SJCRH30 (cell line): ENCODE measurements around the gene OTOS. TPM values are rescaled to one million over a fixed set of nuclear protein-coding genes. Genes with fewer than 3 reads are reported as not detected.

Source experiments
- DNase-seq, 2 experiments: peaks; one replicate each; pipeline ENCODE4 v3.0.0-alpha.2; 2015 to 2020
- H3K27ac ChIP-seq: fragments of 250-450 bp; sonication (Bioruptor Pico); 2 replicates; pipeline ENCODE4 v1.5.1; 2020; ENCODE audit warnings: mild to moderate bottlenecking, moderate library complexity
- H3K27me3 ChIP-seq: fragments of 250-450 bp; sonication (Bioruptor Pico); 2 replicates; pipeline ENCODE4 v1.5.1; 2020; ENCODE audit warnings: mild to moderate bottlenecking, moderate library complexity
- H3K36me3 ChIP-seq: fragments of 250-450 bp; sonication (Bioruptor Pico); 2 replicates; pipeline ENCODE4 v1.5.1; 2020; ENCODE audit warnings: mild to moderate bottlenecking, moderate library complexity
- H3K4me1 ChIP-seq: fragments of 250-450 bp; sonication (Bioruptor Pico); 2 replicates; pipeline ENCODE4 v1.5.1; 2020; ENCODE audit warnings: mild to moderate bottlenecking, moderate library complexity
- H3K4me3 ChIP-seq: fragments of 250-450 bp; sonication (Bioruptor Pico); 2 replicates; pipeline ENCODE4 v1.5.1; 2020; ENCODE audit warnings: mild to moderate bottlenecking, moderate library complexity
- H3K9me3 ChIP-seq: fragments of 250-450 bp; sonication (Bioruptor Pico); replicated peaks from 2 replicates; pipeline ENCODE4 v1.5.1; 2020; ENCODE audit warnings: mild to moderate bottlenecking, moderate library complexity
- total RNA-seq: library from RNA; depleted of rRNA; stranded (reverse); fragments of >200 nt; shearing (Covaris generic); gene quantifications from 2 replicates; pipeline ENCODE4 v1.2.3, GENCODE V29; 2014

The OTOS gene
- total RNA-seq, 1 experiment from 2014 or later = not detected

DNA sequence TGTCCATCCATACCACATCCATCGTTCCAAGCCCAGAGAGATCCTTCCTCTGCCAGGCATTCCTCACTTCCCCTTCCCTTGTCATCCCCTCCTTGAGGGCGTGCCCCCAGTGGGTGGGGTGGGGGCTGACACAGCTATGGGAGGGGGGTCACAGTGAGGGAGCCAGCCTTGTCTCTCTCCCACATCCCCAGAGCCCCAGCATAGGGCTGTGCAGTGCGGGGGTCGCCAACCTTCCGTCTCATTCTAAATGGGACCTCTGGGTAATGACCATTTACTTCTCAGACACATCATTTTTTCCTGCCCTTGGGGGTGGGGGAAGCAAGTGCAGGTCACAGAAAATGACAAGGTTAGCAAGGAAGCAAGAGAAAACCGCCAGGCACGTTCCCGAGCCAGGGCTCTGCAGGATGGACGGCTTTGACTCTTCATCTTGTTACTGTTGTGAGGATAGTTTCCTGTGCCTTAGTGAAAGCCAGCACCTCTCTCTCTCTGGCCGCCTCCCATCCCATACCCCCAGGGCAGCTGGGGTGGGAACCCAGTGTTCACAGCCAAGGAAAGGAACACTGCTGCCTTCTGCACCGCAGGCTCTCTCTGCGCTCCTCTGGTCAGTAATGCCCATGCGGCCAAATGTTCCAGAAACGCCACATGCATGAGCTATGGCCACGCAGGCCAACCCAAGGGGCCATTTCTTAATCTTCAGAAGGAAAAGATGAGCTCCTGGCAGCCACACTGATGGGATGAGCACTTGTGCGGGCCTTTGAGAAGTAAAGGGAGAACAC is 22.7 kb upstream of the OTOS start:
- Histone ChIP-seq H3K9me3 (no peaks in the 10 kb centered on the region; the same call in 1 of the 2 replicates), H3K36me3 (no peaks in the 10 kb centered on the region), H3K4me1 (no peaks in the 10 kb centered on the region), H3K4me3 (no peak overlapping the region), H3K27me3 (no peaks in the 10 kb centered on the region), H3K27ac (no peak overlapping the region)
- DNase-seq = no peak

- no peaks in the 10 kb centered on the region for H3K36me3 ChIP-seq
- no peaks in the 10 kb centered on the region for H3K4me1 ChIP-seq
- no peaks in the 10 kb centered on the region; the same call in 1 of the 2 replicates for H3K9me3 ChIP-seq
- no peaks in the 10 kb centered on the region for H3K27me3 ChIP-seq
- no peak overlapping the region for H3K4me3 ChIP-seq
- H3K27ac ChIP-seq = no peak overlapping the region
- no peak for DNase-seq
These were observed 22.1 kb upstream of the OTOS start for GRCh38 chr2:240162531-240162930.

DNA sequence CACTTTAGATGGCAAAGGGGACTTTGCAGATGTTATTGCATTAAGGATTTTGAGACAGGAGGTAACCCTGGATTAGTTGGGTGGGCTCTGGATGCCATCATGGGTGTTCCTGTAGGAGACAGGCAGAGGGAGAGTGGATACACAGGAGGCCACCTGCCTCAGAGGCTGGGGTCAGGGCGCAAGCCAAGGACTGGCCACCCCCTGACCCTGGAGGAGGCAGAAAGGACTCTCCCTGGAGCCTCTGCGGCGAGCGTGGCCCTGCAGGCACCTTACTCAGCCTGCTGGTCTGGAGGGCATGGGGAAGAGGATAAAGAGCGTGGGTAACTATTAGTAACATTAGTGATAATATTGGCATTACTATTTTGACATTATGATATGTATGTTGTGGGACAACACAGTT is 21.6 kb upstream of the OTOS start:
- Histone ChIP-seq H3K4me1 (no peaks in the 10 kb centered on the region), H3K9me3 (no peaks in the 10 kb centered on the region; the same call in 1 of the 2 replicates), H3K4me3 (no peak overlapping the region), H3K36me3 (no peaks in the 10 kb centered on the region), H3K27ac (no peak overlapping the region), H3K27me3 (no peaks in the 10 kb centered on the region)
- no peak for DNase-seq

DNA sequence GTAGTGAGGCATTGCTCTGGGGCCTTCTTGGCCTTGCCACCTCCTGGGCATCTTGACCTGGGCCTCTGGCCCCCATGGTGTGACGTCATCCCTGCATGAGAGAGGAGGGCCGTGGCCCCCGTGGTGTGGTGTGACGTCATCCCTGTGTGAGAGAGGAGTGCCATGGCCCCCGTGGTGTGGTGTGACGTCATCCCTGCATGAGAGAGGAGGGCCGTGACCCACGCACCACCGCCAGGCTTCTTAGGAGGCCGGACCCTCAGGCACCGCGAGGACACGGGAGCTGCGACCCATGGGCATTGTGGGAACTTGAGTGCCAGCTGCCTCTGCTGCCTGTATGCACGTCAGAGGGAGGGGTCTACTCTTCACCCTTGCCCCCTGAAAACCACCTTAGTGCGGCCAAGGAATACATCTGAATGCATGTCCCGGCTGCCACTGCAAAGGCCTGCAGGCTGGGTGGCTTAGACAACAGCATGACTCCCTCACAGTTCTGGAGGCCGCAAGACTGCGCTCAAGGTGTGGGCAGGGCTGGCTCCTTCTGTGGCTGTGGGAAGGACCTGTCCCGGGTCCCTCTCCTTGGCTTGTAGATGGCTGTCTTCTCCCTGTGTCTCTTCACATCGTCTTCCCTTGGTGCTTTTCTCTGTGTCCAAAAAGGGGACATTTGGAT is 20.8 kb upstream of the OTOS start:
- Histone ChIP-seq H3K4me3 (no peak overlapping the region), H3K27me3 (no peaks in the 10 kb centered on the region), H3K27ac (no peak overlapping the region), H3K9me3 (no peaks in the 10 kb centered on the region; the same call in 1 of the 2 replicates), H3K4me1 (no peaks in the 10 kb centered on the region), H3K36me3 (no peaks in the 10 kb centered on the region)
- DNase-seq = no peak

- Histone ChIP-seq H3K36me3 (no peaks in the 10 kb centered on the region), H3K9me3 (no peaks in the 10 kb centered on the region; the same call in 1 of the 2 replicates), H3K4me1 (peaks cover 6% of the 10 kb centered on the region), H3K27me3 (peaks cover 2% of the 10 kb centered on the region; the same call in 1 of the 2 replicates), H3K4me3 (no peak overlapping the region), H3K27ac (no peak overlapping the region)
- no peak for DNase-seq
These were observed 20.0 kb upstream of the OTOS start for GRCh38 chr2:240160291-240161086.

- Histone ChIP-seq H3K4me1 (peaks cover 11% of the 10 kb centered on the region), H3K36me3 (no peaks in the 10 kb centered on the region), H3K27me3 (peaks cover 14% of the 10 kb centered on the region), H3K9me3 (no peaks in the 10 kb centered on the region; the same call in 1 of the 2 replicates), H3K4me3 (no peak overlapping the region), H3K27ac (no peak overlapping the region)
- DNase-seq = no peak
These were observed 18.9 kb upstream of the OTOS start for GRCh38 chr2:240159251-240159839.

- Histone ChIP-seq H3K36me3 (no peaks in the 10 kb centered on the region), H3K4me3 (no peak overlapping the region), H3K27me3 (peaks cover 14% of the 10 kb centered on the region), H3K27ac (no peak overlapping the region), H3K4me1 (peaks cover 11% of the 10 kb centered on the region), H3K9me3 (no peaks in the 10 kb centered on the region)
- no peak for DNase-seq
These were observed 16.7 kb upstream of the OTOS start for GRCh38 chr2:240157147-240157470.

DNA sequence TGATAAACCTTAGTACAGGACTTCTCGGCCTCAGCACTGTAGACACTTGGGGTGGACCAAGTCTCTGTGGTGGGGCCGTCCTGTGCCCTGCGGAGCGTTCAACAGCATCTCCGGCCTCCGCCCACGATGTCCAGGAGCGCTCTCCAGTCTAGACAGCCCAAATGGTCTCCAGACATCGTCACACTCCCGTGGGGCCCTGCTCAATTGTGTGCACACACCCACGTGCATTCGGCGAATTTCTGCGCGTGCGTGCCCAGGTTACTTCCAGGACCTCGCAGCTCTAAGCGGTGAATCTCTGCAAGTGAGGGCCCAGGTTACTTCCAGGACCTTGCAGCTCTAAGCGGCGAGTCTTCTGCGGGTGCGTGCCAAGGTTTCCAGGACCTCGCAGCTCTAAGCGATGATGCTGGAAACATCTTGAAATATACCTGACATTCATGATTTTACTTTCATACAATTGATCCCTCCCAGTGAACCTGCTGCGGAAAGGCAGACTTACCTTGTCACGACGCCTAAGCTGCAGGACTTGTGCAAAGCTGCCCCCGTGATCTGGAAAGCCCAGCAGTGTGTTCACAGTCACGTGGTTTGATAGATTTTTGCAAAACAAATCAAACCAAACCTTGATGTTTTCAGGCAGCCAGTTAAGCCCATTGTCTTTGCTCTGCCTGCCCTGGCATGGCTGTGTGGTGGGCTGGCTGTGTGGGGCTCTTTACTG is 16.1 kb upstream of the OTOS start:
- H3K4me3 ChIP-seq = no peak overlapping the region
- H3K36me3 ChIP-seq = no peaks in the 10 kb centered on the region
- no peaks in the 10 kb centered on the region for H3K9me3 ChIP-seq
- no peak overlapping the region for H3K27ac ChIP-seq
- H3K4me1 ChIP-seq = peaks cover 11% of the 10 kb centered on the region
- DNase-seq = no peak
- H3K27me3 ChIP-seq = peaks cover 14% of the 10 kb centered on the region

DNA sequence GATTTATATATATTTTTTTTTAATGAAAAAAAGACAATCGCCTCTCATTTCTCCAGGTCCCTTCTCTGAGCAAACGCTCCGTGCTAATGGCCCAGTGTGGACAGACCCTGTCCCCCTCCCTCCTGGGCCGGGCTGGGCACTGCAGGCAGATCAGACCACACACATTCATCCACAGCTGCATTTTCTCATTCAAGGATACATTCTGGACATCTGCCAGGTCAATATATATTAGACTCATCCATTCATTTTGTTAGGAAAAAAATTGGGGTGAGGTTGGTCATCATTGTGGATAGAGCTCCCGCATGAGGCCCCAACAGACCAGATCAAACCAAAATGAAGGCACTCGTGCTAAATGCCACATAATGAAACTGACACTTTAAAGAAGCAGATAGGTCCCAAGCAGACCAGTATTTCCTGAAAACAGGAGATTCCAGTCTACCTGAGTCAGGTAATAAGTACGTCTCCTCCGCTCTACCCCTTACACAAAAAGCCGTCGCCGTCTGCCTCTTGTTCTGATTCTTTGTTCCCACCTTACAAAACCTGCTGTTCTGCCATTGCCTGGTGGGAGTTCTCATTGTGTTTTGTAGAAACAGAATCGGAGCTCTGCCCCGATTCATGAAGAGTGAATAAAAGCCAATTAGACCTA is 15.4 kb upstream of the OTOS start:
- DNase-seq = peak in 1 of 2 experiments; percentile 48
- Histone ChIP-seq H3K36me3 (no peaks in the 10 kb centered on the region), H3K4me3 (no peak overlapping the region), H3K4me1 (peaks cover 11% of the 10 kb centered on the region), H3K27me3 (peaks cover 14% of the 10 kb centered on the region), H3K27ac (no peak overlapping the region), H3K9me3 (no peaks in the 10 kb centered on the region)

- Histone ChIP-seq H3K4me3 (no peak overlapping the region), H3K36me3 (no peaks in the 10 kb centered on the region)
- DNase-seq = no peak
These were observed 14.7 kb upstream of the OTOS start for GRCh38 chr2:240155048-240155744.

DNA sequence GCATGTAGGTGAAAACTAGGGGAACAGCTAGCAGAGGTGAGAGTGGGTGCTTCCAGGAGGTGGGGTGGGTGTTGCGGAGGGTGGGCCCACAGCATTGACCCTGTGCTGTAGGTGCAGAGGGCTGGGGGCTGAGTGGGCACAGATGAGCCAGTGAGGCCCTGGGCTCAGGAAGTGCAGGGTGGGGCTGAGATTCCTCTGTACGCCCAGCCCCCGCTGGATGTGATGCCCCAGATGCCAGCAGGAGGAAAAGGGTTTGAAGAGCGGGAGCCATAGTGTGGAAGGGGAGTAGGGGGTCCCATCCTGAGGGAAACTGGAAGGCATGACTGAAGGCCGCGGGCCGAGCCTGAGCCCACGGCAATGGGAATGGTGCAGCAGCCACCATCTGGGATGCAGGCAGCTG is 14.1 kb upstream of the OTOS start:
- H3K4me1 ChIP-seq = peaks cover 11% of the 10 kb centered on the region
- H3K27ac ChIP-seq = no peak overlapping the region
- no peak overlapping the region for H3K4me3 ChIP-seq
- DNase-seq = no peak
- H3K9me3 ChIP-seq = no peaks in the 10 kb centered on the region
- H3K27me3 ChIP-seq = peaks cover 14% of the 10 kb centered on the region
- no peaks in the 10 kb centered on the region for H3K36me3 ChIP-seq

More at GRCh38 chr2:240155048-240155744, 14.7 kb upstream of the OTOS start:
- no peak overlapping the region for H3K27ac ChIP-seq
- peaks cover 11% of the 10 kb centered on the region for H3K4me1 ChIP-seq
- H3K27me3 ChIP-seq = peaks cover 14% of the 10 kb centered on the region
- no peaks in the 10 kb centered on the region for H3K9me3 ChIP-seq

GRCh38 chr2:240153418-240153817 is 13.0 kb upstream of the OTOS start:
- Histone ChIP-seq H3K36me3 (no peaks in the 10 kb centered on the region), H3K27me3 (peaks cover 14% of the 10 kb centered on the region), H3K4me1 (peaks cover 11% of the 10 kb centered on the region), H3K27ac (no peak overlapping the region), H3K4me3 (no peak overlapping the region), H3K9me3 (no peaks in the 10 kb centered on the region)
- no peak for DNase-seq

DNA sequence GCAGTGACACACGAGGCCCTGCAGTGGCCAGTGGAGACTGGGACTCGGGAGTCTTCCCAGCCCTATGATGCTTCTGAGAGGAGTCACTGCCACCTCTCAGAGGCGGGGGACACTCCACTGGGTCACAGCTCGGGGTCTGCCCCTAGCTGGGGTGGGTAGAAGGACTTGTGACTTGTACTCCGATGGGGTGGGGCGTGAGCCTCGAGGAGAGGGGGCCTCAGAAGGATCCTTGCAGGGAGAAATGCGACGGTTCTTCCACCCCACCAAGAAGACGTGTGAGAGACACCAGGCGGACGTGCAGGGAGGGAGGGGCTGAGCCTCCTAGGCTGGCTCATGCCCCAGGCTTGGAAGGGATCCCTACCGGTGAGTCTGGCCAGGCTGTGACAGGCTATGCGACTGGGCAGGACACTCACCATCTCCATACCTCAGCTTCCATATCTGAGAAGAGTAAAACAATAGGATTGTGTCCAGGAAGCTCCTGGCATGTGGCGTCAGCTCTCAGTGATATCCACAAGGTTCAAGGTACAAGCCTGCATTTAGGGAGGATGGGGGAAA is 11.1 kb upstream of the OTOS start:
- no peak for DNase-seq
- peaks cover 14% of the 10 kb centered on the region for H3K27me3 ChIP-seq

More for the DNA sequence above, 11.1 kb upstream of the OTOS start:
- Histone ChIP-seq H3K9me3 (no peaks in the 10 kb centered on the region), H3K27ac (no peak overlapping the region), H3K4me1 (peaks cover 13% of the 10 kb centered on the region), H3K36me3 (no peaks in the 10 kb centered on the region), H3K4me3 (no peak overlapping the region)
